Fibroblast of the aortic adventitia (primary cell): ENCODE results near the gene FCRL5. TPM values are rescaled to one million over a fixed set of nuclear protein-coding genes. Genes with fewer than 3 reads are reported as not detected.

Experiments used
- DNase-seq: peaks from one replicate; pipeline ENCODE4 v3.0.0-alpha.2; 2010; ENCODE audit warnings: low read depth
- H3K4me3 ChIP-seq: 2 replicates; pipeline ENCODE4 v1.5.1; 2011; ENCODE audit warnings: low read depth, mild to moderate bottlenecking, control low read depth, low read length, moderate library complexity
- total RNA-seq: library from RNA; depleted of rRNA; stranded (reverse); fragments of >200 nt; gene quantifications from 2 replicates; pipeline ENCODE4 v1.2.3, GENCODE V29; 2012; ENCODE audit warnings: low replicate concordance
- TF ChIP-seq, protein P1 (sequence below): IDR thresholded peaks from 2 replicates; pipeline ENCODE4 v1.5.1; 2011; ENCODE audit warnings: mild to moderate bottlenecking, low read length, control low read depth, inconsistent platforms; ENCODE audit not compliant: insufficient read depth

Gene FCRL5
- total RNA-seq, 1 donor: not detected

DNA sequence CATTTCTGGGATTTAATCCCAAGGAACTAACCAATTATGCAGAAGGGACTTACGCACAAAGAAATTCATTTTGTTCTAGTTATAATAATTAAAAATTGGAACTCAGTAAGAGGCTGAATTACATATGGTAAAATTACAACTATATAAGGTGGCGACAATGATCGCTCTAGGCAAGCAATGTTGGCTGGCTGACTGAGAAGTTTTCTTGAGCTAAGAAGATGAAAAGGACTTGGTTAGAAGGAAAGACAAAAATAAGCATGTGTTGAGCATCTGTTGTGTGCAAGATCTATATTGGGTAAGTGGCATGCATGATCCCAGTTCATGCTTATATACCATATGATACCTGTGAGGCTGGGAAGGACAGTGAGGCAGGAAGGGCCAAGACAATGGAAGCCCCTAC lies 80.8 kb downstream of the FCRL5 start:
- no peak overlapping the region for H3K4me3 ChIP-seq
- TF ChIP-seq, protein P1, sequence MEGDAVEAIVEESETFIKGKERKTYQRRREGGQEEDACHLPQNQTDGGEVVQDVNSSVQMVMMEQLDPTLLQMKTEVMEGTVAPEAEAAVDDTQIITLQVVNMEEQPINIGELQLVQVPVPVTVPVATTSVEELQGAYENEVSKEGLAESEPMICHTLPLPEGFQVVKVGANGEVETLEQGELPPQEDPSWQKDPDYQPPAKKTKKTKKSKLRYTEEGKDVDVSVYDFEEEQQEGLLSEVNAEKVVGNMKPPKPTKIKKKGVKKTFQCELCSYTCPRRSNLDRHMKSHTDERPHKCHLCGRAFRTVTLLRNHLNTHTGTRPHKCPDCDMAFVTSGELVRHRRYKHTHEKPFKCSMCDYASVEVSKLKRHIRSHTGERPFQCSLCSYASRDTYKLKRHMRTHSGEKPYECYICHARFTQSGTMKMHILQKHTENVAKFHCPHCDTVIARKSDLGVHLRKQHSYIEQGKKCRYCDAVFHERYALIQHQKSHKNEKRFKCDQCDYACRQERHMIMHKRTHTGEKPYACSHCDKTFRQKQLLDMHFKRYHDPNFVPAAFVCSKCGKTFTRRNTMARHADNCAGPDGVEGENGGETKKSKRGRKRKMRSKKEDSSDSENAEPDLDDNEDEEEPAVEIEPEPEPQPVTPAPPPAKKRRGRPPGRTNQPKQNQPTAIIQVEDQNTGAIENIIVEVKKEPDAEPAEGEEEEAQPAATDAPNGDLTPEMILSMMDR: no peak

DNA sequence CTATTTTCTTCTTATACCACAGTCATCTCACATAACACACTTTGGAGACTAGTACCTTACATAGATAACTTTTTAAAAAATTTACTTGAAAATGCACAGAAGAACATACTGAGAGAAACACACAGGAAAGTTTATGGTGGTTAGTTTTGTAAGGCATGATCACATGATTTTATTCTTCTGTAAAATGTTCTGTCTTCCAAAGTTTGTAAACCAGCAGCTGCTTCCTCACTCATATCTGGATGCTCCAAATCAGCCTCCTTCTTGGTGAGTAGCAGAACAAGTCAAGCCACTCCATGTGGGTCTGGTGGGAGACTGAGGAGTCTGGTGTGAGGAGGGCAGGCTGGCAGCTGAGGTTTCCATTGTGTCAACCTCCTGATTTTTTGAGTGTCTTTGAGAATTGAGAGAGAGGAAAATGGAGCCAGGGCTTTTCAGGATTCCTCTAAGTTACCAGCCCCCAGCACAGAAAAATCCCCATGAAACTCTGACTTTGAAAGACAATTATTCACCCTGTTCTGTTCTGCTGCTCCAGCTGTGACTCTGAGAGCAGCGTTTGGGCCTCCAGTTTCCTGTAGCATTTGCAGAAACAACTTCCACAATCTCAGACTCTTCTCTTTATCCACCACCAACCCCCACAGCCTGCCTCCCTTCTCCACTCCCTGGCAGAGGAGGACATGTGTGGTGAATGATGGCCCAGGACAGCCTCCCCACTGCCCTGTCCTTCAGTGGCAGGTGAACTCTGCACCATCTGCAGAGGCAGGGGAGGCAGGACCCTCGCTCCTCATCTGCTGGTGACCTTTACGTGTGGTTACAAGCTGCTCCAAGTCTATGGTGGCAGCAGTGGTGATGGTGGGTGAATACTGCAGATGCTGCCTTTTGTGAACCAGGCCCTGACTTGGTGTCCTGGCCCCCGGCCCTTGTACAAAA lies 82.3 kb downstream of the FCRL5 start:
- no peak overlapping the region for H3K4me3 ChIP-seq
- TF ChIP-seq, protein P1: no peak
- no peak for DNase-seq

More for the DNA sequence above, 80.8 kb downstream of the FCRL5 start:
- DNase-seq: no peak

DNA sequence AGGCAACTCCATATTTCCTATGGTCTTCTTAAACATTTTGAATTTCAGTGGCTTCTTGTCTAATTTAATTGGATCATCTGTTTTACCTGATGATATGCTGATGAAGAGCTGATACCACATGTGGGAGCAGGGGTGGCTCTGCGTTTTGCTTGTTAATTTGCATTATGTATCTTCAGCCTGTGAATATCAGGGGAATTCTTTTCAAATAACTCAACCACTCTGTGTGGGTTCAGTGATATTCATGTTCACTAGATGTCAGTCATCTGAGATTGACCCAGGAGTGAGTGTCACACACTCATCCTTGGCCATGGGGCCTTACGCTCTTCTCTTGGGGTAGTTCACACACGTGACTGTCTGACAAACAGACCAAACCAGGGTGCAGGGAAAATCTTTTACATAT lies 83.0 kb downstream of the FCRL5 start:
- TF ChIP-seq, protein P1: no peak
- no peak overlapping the region for H3K4me3 ChIP-seq
- no peak for DNase-seq

DNA sequence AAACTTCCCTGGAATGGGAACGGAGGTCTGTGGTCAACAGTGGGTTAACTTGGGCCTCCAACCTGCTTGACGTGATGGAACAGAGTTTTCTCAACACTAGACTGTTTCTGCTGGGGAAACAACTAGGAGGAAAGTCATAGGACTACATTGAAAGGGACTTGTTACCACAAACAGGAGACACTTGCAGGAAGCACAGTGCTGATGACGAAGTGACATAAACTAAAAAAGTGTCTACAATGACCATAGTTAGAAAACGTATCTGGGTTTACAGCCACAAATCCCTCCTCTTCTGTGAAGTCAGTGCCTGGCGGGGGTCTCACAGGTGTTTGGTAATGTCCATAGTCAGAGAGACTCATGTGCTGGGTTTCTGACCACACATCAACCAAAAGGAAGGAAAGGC lies 86.3 kb downstream of the FCRL5 start:
- TF ChIP-seq, protein P1: no peak
- no peak overlapping the region for H3K4me3 ChIP-seq
- no peak for DNase-seq

Other genes starting within 250 kb of the FCRL5 start
- gene FCRL4, start 45.6 kb upstream of the FCRL5 start, total RNA-seq: not detected in 2 replicates
- not detected in 2 replicates for gene FCRL3, start 148.3 kb upstream of the FCRL5 start, total RNA-seq
- not detected in 2 replicates for gene FCRL2, start 224.6 kb upstream of the FCRL5 start, total RNA-seq